ENCODE measurements around the gene PUS1. TPM values are rescaled to one million over a fixed set of nuclear protein-coding genes. Genes with fewer than 3 reads are reported as not detected.

PUS1 gene
- total and polyA plus RNA-seq, 2 of the 4 experiments (the other 2 are of a cell fraction) = 14.0 to 36.7 TPM

GRCh38 chr12:131943389-131943788 lies 14.3 kb downstream of the PUS1 start:
- Histone ChIP-seq H3K27ac (ENCODE audit: insufficient read depth, low read length) (no peak overlapping the region), H2BK5ac (ENCODE audit: low read depth, low read length, poor library complexity, severe bottlenecking) (no peak overlapping the region), H3K56ac (ENCODE audit: extremely low read depth, insufficient read depth, low read length) (no peak overlapping the region), H2BK120ac (ENCODE audit: low read depth, low read length) (no peak overlapping the region), H3K23ac (ENCODE audit: low read depth, low read length) (no peak overlapping the region), H4K8ac (ENCODE audit: low read depth in 2 of 2, low read length in 2 of 2) (no peak overlapping the region), H3K9me1 (ENCODE audit: insufficient read depth, low read length) (peaks cover 4% of the 10 kb centered on the region; the same call in 1 of the 2 replicates), H3K27me3 (ENCODE audit: control insufficient read depth, insufficient read depth, low read length) (no peaks in the 10 kb centered on the region), H3K36me3 (ENCODE audit: control insufficient read depth, insufficient read depth, low read length) (peaks cover 35% of the 10 kb centered on the region), H2AK5ac (ENCODE audit: low read depth, low read length) (no peak overlapping the region), H3K4me2 (ENCODE audit: low read depth, low read length) (no peak overlapping the region), H4K91ac (ENCODE audit: insufficient read depth, low read depth, low read length) (no peak overlapping the region), H2AK9ac (replicated peaks; ENCODE audit: low read depth, low read length, poor library complexity) (no peak overlapping the region), H3K14ac (replicated peaks; ENCODE audit: low read depth, low read length) (no peak overlapping the region), H4K20me1 (ENCODE audit: insufficient read depth, low read length) (no peaks in the 10 kb centered on the region), H4K5ac (ENCODE audit: low read depth, low read length) (no peak overlapping the region), H3K4ac (ENCODE audit: low read depth, low read length) (no peak overlapping the region), H3K18ac (ENCODE audit: low read depth, low read length) (no peak overlapping the region), H2AFZ (replicated peaks; ENCODE audit: low read length, poor library complexity) (no peak overlapping the region), H3K79me1 (ENCODE audit: low read depth in 1 of 2, low read length in 2 of 2) (peaks cover 0 to 7% of the 10 kb centered on the region in 2 experiments; a peak in 1 of 4 replicates), H2BK20ac (ENCODE audit: low read depth, low read length) (no peak overlapping the region), H3K4me3 (ENCODE audit: insufficient read depth, low read depth, low read length) (no peak overlapping the region), H3K9ac (ENCODE audit: low read depth, low read length) (no peak overlapping the region), H3K4me1 (ENCODE audit: control insufficient read depth, insufficient read depth, low read length) (no peaks in the 10 kb centered on the region), H3K9me3 (ENCODE audit: control insufficient read depth, insufficient read depth, low read length) (no peaks in the 10 kb centered on the region), H2BK15ac (ENCODE audit: low read depth, low read length) (no peak overlapping the region)
- in situ Hi-C loops (cut with MboI; ENCODE audit: low sequenced_read_pairs) = no loop called here
- intact Hi-C loops (cut with micrococcal nuclease) = no loop called here
- DNase-seq (no peak), ATAC-seq (ENCODE audit: low read depth) (no peak)
- dilution Hi-C loops (cut with HindIII; ENCODE audit: low sequenced_read_pairs, unreplicated experiment) = no loop called here
- TF ChIP-seq FOS (IDR thresholded peaks at IDR 0.05; ENCODE audit: low read depth, low read length) (no peak), USF2 (IDR thresholded peaks at IDR 0.05; ENCODE audit: low read depth, low read length) (no peak), SMC3 (IDR thresholded peaks at IDR 0.05; ENCODE audit: low read depth, low read length) (no peak), NFE2L2 (IDR thresholded peaks at IDR 0.05; ENCODE audit: low read depth, low read length) (no peak), RAD21 (IDR thresholded peaks at IDR 0.05; ENCODE audit: low read length) (no peak), RCOR1 (IDR thresholded peaks at IDR 0.05; ENCODE audit: insufficient replicate concordance, low read length) (no peak), BHLHE40 (IDR thresholded peaks at IDR 0.05; ENCODE audit: low read depth, low read length) (no peak), POLR2A (IDR thresholded peaks at IDR 0.05; ENCODE audit: low read depth, low read length) (no peak), MAZ (IDR thresholded peaks at IDR 0.05; ENCODE audit: borderline replicate concordance, low read depth, low read length) (no peak), MXI1 (IDR thresholded peaks at IDR 0.05; ENCODE audit: borderline replicate concordance, low read depth, low read length) (no peak), CEBPB (IDR thresholded peaks at IDR 0.05; ENCODE audit: low read depth, low read length) (no peak), RFX5 (IDR thresholded peaks at IDR 0.05; ENCODE audit: low read depth, low read length) (no peak), CHD1 (IDR thresholded peaks at IDR 0.05; ENCODE audit: low read depth, low read length) (no peak), MAFK (IDR thresholded peaks at IDR 0.05; ENCODE audit: low read depth, low read length) (no peak)
- TF ChIP-seq, protein P1, sequence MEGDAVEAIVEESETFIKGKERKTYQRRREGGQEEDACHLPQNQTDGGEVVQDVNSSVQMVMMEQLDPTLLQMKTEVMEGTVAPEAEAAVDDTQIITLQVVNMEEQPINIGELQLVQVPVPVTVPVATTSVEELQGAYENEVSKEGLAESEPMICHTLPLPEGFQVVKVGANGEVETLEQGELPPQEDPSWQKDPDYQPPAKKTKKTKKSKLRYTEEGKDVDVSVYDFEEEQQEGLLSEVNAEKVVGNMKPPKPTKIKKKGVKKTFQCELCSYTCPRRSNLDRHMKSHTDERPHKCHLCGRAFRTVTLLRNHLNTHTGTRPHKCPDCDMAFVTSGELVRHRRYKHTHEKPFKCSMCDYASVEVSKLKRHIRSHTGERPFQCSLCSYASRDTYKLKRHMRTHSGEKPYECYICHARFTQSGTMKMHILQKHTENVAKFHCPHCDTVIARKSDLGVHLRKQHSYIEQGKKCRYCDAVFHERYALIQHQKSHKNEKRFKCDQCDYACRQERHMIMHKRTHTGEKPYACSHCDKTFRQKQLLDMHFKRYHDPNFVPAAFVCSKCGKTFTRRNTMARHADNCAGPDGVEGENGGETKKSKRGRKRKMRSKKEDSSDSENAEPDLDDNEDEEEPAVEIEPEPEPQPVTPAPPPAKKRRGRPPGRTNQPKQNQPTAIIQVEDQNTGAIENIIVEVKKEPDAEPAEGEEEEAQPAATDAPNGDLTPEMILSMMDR (conservative IDR thresholded peaks at IDR 0.05; ENCODE audit: low read depth, low read length) = no peak
- TF ChIP-seq, protein P2, sequence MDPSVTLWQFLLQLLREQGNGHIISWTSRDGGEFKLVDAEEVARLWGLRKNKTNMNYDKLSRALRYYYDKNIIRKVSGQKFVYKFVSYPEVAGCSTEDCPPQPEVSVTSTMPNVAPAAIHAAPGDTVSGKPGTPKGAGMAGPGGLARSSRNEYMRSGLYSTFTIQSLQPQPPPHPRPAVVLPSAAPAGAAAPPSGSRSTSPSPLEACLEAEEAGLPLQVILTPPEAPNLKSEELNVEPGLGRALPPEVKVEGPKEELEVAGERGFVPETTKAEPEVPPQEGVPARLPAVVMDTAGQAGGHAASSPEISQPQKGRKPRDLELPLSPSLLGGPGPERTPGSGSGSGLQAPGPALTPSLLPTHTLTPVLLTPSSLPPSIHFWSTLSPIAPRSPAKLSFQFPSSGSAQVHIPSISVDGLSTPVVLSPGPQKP (IDR thresholded peaks at IDR 0.05; ENCODE audit: borderline replicate concordance, low read depth, low read length) = no peak
- no TSS peak for BruUV-seq (replicated peaks)
- whole genome bisulfite sequencing, 2 experiments (ENCODE audit: extremely low coverage in 2 of 2, insufficient read length in 1 of 2) = 100% methylated on average over 6 of the region's 8 CpGs; no CpG with 5 or more reads in 1 of the 2 experiments
- ChIA-PET CTCF (no interaction called here), POLR2A (ENCODE audit: unreplicated experiment) (no interaction called here)

Data from IMR-90 (cell line).